GM19043 (cell line): Measurements from ENCODE around the gene TRIP10.
"Not testable (repeated sequence)": the region's sequence is repeated elsewhere in the genome, so short reads cannot be mapped to it uniquely, and the experiment has no call there.

Source experiments
- ATAC-seq: cut with Tn5 transposase; IDR thresholded peaks from one replicate; pipeline ENCODE4 v1.9.1; 2021; ENCODE audit warnings: low read depth; ENCODE audit not compliant: unreplicated experiment

TRIP10 gene

DNA sequence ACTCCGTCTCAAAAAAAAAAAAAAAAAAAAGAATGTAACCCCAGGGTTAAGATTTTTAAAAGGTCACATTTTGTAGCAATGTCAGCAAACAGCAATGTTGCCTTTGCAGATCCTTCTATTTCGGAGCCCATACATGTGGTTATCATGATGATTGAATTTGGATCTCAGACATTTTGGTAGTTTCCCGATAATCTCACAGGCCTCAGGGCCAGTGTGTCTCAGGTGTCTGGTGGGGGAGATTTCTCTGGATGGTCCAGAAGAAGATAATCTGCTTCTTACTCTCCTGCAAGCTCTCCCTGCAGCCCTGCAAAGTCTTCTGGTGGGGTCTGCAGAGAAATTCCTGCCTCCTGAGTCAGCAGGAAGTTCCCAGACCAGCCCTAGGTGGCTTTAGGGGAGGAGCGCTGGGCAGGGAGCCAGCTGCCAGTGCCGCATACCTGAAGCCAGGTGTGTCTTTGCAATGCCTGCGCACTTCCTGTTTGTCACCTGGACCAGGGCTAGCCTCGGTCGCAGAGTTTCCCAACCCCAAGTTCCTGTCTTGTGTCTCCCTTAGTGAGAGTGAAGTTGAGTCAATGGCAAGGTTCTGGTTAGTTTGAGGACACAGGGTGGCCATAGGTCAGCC, 26.4 kb downstream of the TRIP10 start:
- no peak for ATAC-seq

DNA sequence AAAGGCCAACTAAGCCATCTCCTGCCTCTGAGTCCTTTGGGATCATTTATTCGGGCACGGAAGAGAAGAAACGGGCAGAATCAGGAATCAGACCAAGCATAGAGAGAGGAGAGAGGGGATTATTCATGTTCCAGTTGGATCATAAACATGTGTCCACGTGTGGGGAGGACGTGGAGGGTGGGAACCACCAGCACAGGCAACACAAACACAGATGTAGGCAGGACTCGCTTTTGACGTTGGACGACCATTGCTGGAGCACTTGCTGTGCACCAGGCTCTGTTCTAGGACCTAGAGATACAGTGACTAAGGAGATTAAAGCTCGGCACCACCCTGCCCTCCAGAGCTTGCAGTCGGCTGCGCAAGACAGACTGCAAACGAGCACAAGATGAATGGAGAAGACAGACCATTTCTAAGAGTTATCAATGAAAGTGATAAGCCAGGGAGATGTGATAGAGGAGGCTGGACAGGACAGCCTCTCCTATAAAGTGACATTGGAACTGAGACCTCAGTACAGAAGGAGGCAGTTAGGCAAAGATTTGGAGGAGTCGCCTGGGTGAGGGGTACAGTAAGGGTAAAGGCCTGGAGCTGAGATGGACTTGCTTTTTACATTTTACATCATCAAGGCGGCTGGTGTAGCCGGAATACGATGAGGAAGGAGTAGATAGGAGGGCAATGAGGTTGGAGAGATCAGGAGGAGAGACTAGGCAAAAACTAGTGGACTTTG, 27.0 kb downstream of the TRIP10 start:
- ATAC-seq: no peak

- no peak for ATAC-seq
Observed at GRCh38 chr19:6767081-6767356, 27.5 kb downstream of the TRIP10 start.

DNA sequence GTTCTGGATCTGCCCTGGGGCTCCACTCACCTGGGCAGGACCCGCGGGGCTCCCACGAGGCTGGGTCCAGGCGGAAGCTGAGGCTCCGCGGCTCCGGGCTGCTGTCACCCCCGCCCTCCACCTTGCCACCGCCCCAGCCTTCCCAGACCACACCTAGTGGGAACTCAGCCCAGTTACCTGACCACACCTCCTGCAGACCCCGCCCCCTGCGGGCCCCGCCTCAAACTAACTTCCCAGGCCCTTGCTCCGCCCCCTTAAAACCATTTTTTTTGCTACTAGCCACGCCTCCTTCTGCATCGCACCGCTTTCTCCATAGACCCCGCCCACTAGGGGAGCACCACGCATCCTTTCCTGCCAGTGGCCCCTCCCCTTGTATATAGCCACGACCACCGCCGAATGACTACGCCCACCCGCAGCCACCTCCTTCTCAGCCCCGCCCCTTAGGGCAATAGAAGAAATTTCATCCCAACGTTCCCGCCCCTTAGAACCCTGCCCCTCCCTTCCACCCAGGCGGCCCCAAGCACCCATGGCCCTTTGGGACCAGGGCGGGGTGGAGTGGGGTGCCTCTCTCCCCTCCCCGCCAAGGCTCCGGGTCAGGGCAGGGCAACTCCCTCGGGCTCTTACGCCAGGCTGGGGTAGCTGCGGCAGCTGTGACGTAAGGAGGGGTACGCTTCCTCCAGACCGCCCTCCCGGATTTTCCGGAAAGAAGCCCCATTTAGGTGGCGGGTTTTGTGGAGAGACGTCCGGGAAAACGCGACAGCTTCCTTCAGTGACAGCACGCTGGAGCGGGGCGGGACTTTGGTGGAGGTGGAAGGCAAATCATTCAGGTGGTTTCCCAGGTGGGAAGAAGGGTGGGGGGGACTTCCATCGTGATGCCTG, 28.1 kb downstream of the TRIP10 start, which contains the start of gene SH2D3A:
SH2D3A (minus strand) TSS at position 79 of the 879 bp plus-strand sequence. CDS start 3,687 bp downstream, outside the sequence.
- peak; percentile 67 for ATAC-seq

GRCh38 chr19:6768236-6768785, 28.8 kb downstream of the TRIP10 start:
- no peak for ATAC-seq

- no peak for ATAC-seq
Observed at GRCh38 chr19:6769006-6769619, 29.6 kb downstream of the TRIP10 start.

DNA sequence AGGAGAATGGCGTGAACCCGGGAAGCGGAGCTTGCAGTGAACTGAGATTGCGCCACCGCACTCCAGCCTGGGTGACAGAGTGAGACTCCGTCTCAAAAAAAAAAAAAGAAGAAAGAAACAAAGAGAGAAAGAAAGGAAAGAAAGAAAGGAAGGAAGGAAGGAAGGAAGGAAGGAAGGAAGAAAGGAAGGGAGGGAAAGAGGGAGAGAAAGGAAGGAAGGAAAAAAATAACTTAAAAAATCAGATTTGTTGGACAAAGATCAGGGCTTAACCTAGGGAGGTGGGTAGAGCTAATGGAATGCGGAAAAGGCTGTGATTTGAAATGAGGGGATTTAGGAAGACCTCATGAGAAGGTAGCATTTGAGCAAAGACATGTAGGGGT, 32.2 kb downstream of the TRIP10 start:
- not testable (repeated sequence) for ATAC-seq

DNA sequence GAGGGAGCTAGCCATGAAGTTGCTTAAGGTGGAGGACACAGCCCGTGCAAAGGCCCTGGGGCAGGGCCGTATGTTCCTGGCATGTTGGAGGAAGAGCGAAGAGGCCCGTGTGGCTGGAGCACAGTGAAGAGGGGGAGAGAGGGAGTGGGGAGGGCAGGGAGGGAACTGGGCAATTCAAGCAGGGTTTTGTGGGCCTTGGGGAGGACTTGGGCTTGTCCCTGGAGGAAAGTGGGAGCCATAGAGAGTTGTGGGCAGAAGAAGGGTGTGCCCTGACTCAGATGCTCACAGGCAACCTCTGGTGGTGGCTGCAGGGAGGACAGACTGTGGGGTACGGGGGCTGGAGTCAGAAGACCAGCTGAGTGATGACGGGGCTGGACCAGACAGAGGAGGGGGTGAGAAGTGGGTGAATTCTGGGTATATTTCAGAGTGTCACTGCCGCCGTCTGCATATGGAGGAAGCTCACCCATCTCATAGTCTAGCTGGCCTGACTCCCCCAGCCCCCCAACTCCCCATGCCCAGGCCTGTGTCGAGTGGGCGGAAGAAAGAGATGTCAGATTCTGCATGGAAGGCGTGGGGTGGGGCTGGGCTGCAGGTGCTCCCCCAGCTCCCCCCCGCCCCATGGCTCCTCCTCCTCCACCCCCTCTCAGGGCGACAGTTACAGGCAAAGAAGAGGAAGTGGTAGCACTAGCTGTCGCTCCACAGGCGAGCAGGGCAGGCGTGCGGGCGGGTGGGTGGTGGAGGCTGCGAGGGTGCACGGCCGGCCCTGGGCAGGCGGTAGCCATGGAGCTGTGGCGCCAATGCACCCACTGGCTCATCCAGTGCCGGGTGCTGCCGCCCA, 32.8 kb downstream of the TRIP10 start, which contains the start of gene VAV1:
VAV1 (plus strand) TSS at position 681 of the 838 bp plus-strand sequence; CDS start at position 781, 100 bp downstream.
- ATAC-seq: no peak

GRCh38 chr19:6772866-6773322, 33.4 kb downstream of the TRIP10 start:
- no peak for ATAC-seq

DNA sequence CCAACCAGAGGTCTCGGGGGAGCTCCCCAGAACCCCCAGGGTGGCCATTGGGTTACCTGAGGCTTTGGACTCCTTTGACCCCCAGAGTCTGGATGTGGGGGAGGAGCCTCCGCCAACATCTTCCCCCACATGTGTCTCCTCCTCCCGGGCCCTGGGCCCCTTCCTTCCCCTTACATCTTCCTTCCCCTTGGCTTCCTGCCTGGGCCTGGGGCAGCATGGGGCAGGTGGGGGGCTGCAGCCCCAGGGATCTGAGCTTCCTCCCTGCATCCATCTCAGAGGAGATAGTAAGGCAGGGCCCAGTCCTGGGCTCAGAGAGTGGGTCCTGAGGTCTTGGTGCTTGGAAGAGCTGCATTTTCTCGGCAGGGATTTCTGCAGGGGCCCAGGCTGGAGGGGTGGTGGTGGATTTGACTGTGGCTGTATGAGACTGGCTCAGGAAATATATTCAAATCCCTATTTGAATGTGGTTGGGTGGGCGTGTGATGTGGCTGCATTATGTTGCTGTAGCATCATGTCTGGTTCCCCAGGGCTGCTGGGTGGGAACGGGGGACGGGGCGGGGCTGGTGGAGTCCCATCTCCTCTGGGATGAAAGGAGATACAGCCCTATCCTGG, 33.9 kb downstream of the TRIP10 start:
- ATAC-seq: no peak

GRCh38 chr19:6774821-6775707, 35.6 kb downstream of the TRIP10 start:
- ATAC-seq: no peak

GRCh38 chr19:6776045-6776444, 36.6 kb downstream of the TRIP10 start:
- ATAC-seq: not testable (repeated sequence)

DNA sequence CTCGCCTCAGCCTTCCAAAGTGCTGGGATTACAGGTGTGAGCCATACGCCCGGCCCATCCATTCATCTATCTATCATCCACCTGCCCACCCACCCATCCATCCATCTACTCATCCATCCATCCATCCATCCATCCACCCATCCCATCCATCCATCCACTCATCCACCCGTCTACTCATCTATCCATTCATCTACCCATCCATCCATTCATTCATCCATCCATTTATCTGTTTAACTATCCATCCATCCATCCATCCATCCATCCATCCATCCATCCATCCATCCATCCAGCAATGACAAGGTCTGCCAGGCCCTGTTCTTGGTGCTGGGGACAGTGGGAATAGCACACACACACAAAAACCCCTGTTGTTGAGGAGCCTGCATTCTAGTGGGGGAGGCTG, 37.5 kb downstream of the TRIP10 start:
- no peak for ATAC-seq

GRCh38 chr19:6777434-6777833, 38.0 kb downstream of the TRIP10 start:
- ATAC-seq: no peak

DNA sequence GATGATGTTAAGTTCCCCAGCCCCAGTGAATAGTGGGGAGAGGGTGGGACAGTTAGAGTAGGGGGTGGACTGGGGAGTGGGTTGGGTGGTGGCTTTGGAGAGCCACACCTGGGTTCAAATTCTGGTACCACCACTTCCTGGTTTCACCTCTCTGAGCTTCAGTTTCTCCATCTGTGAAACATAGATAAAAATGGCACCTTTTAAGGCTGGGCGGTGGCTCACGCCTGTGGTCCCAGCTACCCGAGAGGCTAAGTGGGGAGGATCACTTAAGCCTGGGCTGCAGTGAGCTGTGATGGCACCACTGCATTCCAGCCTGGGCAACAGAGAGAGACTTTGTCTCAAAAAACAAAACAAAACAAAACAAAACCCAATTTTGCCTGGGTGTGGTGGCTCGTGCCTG, 38.9 kb downstream of the TRIP10 start:
- ATAC-seq: no peak

- no peak for ATAC-seq
Observed at GRCh38 chr19:6779206-6779605, 39.7 kb downstream of the TRIP10 start.

DNA sequence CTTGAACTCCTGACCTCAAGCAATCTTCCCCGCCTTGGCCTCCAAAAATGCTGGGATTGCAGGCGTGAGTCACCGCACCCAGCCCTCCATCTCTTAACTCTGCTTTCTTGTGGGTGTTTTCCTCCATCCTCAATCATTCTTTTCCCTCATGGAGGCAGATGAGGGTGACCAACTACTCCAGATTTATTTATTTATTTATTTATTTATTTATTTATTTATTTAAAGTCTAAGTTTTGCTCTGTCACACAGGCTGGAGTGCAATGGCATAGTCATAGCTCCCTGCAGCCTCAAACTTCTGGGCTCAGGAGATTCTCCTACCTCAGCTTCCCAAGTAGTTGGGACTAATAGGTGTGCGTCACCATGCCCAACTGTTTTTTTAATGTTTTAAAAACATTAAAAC, 47.9 kb downstream of the TRIP10 start:
- ATAC-seq: no peak

GRCh38 chr19:6788896-6789295, 49.4 kb downstream of the TRIP10 start:
- no peak for ATAC-seq
